SW 1271 (cell line): ENCODE results near the gene FOSL2.
"Not testable (repeated sequence)": the region's sequence is repeated elsewhere in the genome, so short reads cannot be mapped to it uniquely, and the experiment has no call there.

Source experiments
- DNase-seq, 2 experiments: peaks; one replicate each; lab custom pipeline; 2025; lab: John Stamatoyannopoulos, UW

Gene FOSL2

GRCh38 chr2:28357055-28357454 is 35.6 kb upstream of the FOSL2 start:
- no peak for DNase-seq

GRCh38 chr2:28357948-28358667 is 34.5 kb upstream of the FOSL2 start:
- DNase-seq: no peak

DNA sequence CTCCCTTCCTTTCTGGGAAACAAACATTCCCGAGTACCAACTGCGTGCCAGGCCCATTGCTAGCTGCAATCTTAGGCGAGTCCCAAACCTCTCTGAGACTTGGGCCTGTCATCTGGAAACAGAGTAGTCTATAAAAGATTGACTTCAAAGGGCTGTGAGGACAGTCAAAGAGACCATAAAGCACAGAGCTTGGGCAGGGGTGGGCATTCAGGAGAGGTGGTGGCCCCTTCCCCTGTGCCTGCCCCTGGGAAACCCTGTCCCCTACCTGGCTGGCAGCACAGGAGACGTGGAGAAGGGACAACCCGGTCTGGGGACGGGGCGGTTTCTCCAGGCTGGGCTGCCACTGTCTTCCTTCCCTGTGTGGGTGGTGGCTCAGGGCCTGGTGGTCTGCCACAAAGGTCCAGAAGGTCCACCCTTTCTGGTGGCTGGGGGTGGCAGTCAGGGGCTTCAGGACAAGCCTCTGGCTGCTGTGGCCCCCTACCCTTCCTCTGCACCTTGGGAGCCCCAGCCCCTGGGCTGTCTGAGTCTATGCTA is 33.9 kb upstream of the FOSL2 start:
- no peak for DNase-seq

GRCh38 chr2:28359222-28360057 is 33.2 kb upstream of the FOSL2 start:
- no peak for DNase-seq

- no peak for DNase-seq
Observed at GRCh38 chr2:28360058-28360717, 32.5 kb upstream of the FOSL2 start.

GRCh38 chr2:28360718-28361293 is 31.9 kb upstream of the FOSL2 start:
- no peak for DNase-seq

DNA sequence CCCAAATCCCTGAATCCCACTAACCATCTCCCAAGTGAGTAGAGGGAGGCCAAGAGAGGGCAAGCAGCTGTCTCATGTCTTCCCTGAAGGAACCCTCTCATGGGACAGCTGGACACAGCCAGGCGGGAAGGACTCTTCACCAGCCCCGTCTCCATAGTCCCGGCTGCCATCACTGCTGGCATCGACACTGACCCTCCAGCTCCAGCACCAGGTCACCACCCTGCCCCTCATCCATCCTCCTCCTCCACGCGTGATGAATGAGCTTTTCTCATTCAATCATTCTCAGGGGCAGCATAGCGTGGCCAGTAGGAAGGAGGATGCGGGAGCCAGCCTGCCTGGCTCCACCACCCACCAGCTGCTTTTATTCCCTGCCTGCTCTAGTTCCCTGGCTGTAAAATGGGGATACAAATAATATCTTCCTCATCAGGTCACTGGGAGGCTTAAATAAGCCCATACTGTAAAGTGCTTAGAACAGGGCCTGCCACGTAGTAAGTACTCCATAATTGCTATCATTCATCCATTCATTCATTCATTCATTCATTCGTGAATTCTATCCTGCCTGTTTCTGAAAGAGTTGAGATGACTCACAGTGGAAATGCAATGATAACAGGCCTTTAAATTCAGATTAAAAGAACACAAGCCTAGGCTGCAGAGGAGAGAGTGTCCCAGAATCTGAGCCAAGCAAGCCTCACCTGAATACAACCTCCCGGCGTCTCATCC is 30.5 kb upstream of the FOSL2 start:
- DNase-seq: no peak

DNA sequence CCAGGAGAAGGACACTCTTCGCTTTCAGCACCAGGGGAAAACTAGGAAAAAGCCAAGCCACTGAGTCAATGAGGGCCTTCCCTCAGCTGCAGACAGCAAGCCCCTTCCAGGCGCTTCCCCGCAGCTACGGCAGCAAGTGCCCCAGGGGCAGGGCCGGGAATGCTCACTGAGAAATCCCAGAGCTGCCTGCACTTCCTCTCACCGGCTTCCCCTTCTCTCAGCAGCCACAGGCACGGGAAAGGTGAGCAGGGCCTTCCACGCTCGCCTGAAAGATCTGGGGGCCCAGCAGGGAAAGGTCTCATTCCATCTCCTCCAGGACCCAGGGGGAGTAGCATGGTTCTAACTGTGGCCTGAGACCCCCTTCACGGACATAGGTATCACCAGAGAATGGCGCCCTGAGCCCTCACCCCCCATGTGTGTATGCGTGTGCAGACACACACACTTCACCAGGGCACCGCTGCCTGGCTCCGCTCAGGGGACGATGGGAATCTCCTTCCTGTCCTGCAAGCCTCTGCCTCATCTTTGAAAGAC is 29.6 kb upstream of the FOSL2 start:
- no peak for DNase-seq

DNA sequence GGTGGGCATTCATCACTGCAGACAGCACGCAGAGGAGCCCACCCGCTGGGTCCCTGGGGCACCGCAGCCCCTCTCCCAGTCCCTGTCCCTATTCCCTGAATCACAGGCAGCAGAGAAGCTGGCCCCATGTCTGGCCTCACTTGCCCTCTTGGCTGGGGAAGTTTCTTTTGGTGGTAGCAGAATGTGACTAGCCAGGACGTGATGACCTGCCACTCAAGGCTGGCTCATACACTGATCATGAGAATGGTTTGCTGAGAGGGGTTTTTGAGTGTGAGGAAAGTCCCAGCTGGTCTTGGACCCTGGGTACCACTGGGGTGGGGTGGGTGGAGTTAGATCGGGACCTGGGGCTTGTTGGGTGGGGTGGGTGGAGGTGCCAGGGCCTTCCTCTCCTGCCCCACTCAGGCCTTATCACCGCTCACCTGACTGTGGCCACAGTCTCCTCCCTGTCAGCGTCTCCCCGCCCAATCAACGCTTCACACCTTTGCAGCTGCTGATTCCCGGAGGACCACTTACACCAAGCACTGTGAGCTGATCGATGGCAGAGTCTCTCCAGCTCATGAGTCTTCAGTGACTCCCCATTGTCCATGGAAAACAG is 28.9 kb upstream of the FOSL2 start:
- no peak for DNase-seq

DNA sequence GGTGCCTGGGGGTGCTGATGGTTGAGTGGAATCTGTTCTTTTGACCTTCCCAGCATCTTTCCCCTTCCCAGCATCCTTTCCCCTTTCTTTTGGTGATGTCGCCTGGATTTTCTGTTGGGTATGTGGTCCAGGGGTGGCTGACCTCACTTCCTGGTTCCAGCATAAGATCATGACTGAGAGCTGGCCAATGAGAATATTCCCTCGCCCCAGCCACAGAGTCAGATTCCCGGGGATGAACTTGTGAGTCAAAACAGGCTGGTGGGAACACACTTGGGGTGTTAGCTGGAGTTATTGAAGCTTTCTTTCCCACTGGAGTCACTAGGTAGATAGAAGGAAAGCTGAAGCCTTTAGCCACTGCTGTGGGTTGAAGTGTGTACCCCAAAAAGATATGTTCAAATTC is 28.0 kb upstream of the FOSL2 start:
- DNase-seq: no peak

- no peak for DNase-seq
Observed at GRCh38 chr2:28365158-28365557, 27.5 kb upstream of the FOSL2 start.

DNA sequence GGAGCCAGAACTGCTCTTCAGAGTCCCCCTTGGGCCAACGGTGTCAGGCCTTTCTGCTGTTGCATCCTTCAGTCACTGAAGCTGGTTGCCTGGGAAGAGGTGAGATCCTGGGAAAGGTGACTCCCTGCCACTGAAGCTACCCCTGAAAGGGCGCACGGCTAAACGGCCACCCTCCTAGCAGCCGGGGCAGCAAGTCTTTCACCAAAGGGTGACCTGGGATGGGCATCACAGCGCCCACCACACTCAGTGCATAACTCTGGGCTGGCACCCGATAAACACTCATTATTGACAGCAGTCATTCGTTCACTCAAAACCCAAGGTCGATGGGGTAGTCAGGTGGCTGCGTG is 26.5 kb upstream of the FOSL2 start:
- DNase-seq: no peak

- DNase-seq: no peak
Observed at GRCh38 chr2:28366496-28367282, 26.0 kb upstream of the FOSL2 start.

GRCh38 chr2:28367667-28368356 is 24.8 kb upstream of the FOSL2 start:
- DNase-seq: no peak

DNA sequence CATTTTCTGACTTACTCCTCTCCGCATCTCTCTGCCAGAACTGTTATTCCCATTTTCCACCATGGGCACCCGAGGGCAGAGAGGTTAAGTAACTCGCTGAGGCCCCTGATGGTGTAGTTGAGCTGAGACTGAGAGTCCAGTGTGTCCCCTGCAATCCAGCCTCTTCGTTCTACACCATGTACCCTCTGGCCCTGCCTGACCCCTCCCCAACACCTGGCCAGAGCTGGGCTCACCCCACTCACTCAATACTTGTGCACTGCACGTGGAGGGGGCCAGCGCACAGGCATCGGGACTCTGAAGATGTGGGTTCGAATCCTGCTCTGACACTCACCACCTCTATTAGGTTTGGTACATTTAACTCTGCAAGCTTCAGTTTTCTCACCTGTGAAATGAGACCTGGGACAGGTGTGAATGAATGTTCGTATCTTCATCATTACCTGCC is 24.3 kb upstream of the FOSL2 start:
- no peak for DNase-seq

GRCh38 chr2:28369358-28369757 is 23.3 kb upstream of the FOSL2 start:
- no peak for DNase-seq

DNA sequence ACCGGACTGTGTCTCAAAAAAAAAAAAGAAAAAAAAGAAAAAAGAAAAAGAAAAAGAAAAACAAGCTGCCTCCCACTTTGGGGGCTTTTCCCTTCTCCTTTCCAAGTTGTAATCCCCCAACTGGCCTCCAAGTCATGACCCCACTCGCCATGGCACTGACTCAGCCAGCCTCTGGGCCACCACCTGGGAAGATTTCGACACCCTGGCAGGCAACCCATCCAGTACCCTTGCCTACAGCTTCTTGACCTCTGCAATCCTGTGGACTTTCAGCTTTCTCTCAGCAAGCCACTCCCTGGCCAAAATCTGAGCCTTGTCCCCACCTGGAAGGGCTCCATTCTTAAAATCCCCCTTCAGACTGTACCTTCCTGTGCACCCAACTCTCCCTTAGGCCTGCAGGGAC is 22.3 kb upstream of the FOSL2 start:
- no peak for DNase-seq

GRCh38 chr2:28371728-28372127 is 20.9 kb upstream of the FOSL2 start:
- not testable (repeated sequence) for DNase-seq

- no peak for DNase-seq
Observed at GRCh38 chr2:28373854-28374253, 18.8 kb upstream of the FOSL2 start.

- DNase-seq: no peak
Observed at GRCh38 chr2:28374331-28374730, 18.3 kb upstream of the FOSL2 start.
